Stimulated activated naive CD8-positive, alpha-beta T cell treated with anti-CD3 and anti-CD28 coated beads, Interleukin-15, Interleukin-2, amounts not matched to agents 100 U/mL and 50 U/mL, for 24 hours (primary cell): ENCODE data around the gene TFF3.

Source experiments
- ATAC-seq: fragments of 150-1000 bp; cut with Tn5 transposase; one replicate; pipeline ENCODE4 v1.10.0; 2021
- DNase-seq: peaks from one replicate; pipeline ENCODE4 v3.0.0; 2021

The TFF3 gene

DNA sequence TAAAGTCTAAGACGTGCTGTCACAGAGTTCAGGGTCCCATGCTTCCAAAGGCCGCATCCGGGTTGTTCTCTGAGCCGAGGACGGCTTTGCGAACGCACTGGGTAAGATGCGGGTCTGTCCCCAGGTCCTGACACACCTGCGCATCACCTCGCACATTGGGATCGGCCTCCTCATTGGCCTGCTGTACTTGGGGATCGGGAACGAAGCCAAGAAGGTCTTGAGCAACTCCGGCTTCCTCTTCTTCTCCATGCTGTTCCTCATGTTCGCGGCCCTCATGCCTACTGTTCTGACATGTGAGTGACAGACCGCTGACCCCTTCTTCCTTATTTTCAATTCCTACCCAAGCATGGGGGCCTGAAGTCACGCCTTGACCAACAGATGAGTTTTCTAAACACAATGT is 25.3 kb downstream of the TFF3 start:
- no peak for DNase-seq
- ATAC-seq, result no peak

DNA sequence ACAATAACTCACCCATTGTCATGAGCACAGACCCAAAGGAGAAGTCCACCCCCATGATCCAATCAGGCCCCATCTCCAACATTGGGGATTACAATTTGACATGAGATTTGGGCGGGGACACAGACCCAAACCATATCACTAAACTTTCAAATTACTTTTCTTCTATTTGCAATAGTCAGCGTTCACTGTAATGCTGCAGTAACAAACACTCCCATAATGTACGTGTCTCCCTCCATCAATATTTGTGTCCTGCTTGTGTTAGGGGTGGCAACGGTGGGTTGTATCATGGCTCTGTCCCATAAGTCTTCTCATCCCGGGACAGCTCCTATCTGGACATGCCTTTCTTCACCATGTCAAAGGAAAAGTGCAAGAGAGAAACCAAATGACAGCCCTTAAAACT is 26.2 kb downstream of the TFF3 start:
- ATAC-seq (no peak), DNase-seq (no peak)

DNA sequence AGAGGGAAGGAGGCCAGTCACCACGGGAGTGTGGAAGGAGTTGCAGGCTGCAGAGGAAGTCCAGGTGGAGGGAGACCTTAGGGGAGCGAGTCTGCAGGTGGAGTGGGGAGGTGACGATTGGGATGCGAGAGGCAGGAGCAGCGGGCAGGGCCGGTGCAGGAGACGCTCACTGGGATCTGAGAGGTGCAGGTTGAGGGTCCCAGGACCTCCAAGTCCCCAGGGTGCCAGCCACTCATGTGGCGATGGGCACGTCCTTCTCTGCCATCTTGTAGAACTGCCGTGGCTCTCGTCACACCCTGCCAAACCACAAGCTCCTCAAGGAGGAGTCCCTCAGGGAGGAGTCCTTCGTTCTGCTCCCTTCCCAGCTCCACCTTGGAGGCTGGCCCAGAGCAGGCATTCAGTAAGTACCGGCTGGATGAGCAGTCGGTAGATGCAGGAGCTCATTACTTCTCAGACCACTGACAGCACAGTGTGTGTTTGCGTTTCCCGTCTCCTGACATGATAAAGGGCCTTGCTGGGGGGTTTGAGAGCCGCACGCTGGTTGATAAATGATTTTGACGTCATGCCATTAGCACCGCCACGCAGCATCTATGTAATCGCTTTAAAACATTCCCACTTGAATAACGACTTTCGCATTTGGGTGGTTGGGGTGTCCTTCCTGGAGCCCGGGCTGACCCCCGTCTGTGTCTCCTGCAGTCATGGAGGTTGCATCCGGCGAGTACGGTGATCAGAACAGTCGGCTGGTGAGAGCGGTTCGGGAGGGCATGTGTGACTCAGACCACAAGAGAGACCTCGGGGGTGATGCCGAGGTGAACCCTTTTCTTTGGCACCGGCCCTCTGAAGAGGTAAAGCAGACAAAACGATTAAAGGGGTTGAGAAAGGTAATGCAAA is 27.8 kb downstream of the TFF3 start:
- DNase-seq, result no peak
- no peak for ATAC-seq

DNA sequence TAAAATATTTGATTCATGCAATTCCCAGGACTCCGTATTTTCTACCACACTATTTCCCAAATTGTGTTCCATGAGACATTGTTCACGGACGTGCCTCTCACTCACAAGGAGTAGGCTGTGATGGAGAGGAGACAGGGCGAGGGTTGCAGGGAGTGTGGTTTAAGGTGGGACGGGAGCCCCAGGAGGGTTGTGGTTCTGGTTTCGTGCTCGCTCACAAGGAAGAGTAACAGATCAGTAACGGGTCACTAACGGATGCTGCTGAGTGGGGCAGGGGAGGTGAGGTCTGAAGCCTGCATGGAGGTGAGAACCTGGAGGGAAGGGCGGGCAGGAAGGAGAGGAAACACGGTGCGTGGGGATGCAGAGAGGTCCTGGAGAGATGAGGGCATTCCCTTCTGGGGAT is 28.8 kb downstream of the TFF3 start:
- DNase-seq (no peak), ATAC-seq (no peak)

DNA sequence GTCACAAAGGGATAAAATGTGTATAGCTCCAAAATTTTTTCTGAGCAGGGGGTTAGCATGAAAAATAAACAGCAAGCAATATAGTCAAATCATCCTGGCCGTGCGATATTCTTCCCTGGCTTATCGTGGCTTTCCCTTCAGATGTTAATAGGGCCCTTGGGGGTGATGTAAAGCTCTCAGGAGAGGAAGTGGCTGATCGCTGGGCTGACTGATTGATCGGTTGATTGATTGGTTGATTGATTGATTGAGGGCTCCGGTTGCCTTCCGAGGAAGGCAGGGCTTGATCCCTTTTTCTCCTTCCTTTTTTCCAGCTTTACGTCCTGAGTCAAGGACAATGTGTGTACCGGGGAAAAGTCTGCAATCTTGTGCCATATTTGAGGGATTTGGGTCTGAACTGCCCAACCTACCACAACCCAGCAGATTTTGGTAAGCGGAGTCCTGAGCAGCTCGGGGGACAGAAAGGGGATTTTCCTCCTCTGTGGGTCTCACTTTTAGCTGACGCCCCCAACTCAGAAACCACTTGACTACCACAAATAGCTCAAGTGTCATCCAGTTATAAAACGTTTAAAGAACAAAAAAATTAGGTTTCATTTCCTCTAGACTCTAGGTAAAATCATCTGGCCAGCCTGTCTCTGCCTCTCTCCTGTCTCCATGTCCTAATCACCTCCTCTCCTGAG is 29.5 kb downstream of the TFF3 start:
- ATAC-seq (no peak), DNase-seq (no peak)

DNA sequence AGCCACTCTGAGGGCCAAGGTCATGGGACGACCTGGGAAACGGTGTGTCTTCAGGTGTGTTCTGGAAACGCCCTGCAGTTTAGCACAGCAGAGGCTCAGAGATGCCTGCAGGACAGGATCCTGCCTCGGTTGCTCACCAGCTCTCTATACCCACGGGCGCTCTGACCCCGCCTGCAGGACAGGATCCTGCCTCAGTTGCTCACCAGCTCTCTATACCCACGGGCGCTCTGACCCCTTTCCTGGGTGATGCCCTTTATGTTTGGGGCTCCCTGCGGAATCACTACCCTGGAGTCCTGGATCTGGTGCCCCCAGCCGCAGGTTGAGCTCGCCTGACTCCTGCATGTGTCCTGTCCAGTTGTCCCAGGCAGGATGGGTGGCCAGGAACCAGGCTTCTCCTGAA is 32.5 kb downstream of the TFF3 start:
- DNase-seq (no peak), ATAC-seq (no peak)

DNA sequence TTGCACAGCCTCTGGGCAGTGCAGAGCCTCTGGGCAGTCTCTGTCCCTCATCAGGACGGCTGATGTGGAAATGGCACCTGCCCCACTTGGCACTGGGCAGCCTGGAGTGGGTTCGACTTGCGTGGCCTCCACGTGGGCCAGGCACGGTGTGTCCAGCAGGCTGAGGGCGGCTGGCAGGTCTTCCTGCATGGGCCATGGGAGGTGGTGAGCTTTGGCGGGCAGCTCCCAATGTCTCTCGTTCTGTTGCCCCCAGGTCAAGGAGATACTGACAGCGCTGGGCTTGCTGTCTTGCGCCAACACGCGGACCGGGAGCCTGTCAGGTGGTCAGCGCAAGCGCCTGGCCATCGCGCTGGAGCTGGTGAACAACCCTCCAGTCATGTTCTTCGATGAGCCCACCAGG is 33.2 kb downstream of the TFF3 start:
- ATAC-seq (no peak), DNase-seq (no peak)

- DNase-seq (no peak), ATAC-seq (no peak)
Measured at GRCh38 chr21:42281181-42281680, 34.0 kb downstream of the TFF3 start.

DNA sequence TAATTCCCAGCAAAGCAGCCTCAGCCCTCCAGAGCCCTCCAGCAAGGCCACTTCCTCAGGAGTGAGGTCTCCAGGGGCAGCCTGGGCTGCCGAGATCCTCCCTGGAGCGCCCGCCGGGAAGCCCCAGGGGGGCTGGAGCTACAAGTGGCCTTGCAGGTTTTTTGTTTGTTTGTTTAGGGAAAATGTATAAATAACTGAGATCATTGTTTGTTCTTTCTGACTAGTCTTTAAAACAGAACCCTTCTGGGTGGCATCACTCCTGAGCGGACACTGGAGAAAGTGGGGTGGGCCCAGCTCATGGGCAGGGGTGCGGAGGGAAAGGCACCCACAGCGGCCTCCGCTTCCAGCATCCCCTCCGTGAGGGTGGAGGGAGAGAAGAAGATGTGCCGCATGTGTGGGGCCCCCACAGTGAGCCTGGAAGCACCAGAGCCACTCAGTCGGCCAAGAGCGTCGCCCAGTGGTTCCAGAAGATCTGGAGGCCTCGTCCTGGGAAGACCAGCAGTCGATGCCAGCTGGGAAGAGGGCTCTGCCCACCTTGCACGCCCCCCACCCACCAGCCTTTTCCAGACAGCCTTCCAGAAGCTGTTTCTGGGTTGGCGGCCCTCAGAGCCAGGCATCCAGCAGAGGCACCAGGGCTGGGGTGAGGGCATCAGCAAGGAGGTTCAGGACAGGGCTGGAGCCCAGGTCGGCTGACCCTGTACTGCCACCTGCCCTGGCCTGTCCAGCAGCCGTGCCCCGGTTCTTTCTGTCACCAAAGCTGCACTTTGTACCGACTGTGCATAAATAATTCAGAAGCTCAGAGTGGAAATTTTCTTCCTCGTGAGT is 34.6 kb downstream of the TFF3 start:
- DNase-seq (no peak), ATAC-seq (no peak)

DNA sequence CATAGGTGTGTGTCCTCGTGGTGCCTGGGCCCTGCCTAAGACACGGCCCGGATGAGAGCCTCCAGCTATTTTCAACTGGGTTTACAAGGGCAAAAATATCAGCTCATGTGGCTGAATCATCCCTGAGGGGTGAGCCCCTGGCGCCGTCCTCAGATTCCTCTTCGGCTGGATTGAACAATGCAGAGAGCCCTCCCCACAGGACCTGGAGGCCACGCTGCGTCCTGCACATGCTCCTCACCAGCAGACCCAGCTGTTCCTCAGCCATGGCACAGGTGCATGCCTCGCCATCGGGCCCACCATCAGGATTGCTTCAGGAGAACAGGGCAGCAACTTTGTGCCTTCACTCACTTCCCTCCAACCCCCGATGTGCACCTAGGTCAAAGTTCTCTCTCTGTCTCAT is 35.3 kb downstream of the TFF3 start:
- no peak for ATAC-seq
- no peak for DNase-seq

DNA sequence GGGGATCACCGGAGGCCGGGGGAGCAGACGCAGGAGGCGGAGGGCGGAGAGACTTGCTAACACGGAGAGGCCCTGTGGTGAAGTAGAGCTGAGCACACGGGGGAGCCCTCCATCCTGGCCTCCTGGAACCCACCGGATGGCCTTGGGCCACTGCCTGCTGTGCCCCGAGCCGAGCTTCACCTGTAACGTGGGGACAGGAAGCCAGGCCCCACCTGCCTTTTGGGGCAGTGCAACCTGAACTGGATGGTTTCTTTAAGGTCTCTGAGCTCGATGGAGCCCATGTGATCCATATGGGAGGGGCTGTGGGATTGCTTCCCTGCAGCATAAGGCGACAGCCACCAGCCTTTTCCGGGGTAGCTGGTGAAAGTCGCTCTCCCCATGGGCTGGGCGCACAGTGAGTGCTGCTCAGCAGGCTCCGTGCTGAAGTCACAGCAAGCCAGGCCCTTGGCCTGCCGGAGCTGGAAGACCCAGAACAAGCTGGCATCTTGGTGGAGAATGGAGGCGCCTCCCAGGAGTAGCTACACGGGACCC is 35.8 kb downstream of the TFF3 start:
- no peak for DNase-seq
- ATAC-seq, result no peak

DNA sequence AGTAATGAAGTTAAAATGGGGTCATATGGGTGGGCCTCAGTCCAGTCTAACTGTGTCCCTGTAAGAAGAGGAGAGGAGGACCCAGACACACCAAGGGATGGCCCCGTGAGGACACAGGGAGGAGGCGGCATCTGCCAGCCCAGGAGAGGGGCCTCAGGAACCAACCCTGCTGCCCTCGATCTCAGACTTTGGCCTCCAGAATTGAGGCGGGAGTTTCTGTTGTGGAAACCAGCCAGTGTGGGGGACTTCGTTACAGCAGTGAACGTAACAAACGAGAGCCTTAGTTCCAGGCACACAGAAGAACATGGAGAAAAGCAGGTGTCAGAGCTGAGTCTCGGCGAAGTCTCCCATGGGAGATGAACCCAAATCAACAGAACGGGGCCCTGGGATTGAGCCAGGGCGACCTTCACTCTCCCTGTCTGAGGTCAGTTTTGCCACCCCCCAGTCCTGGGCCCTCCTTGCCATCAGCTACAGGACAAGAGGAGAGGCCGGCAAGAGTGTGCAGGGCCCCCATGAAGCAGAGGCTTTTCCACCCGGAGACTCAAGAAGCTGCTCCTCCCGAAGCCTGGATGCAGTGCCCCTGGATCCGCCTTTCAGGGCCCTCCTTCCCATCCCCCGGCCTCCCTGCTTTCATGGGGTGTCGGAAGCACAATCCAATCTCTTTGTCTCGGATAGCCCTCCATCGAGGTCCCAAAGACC is 36.6 kb downstream of the TFF3 start:
- ATAC-seq, result no peak
- DNase-seq, result no peak

DNA sequence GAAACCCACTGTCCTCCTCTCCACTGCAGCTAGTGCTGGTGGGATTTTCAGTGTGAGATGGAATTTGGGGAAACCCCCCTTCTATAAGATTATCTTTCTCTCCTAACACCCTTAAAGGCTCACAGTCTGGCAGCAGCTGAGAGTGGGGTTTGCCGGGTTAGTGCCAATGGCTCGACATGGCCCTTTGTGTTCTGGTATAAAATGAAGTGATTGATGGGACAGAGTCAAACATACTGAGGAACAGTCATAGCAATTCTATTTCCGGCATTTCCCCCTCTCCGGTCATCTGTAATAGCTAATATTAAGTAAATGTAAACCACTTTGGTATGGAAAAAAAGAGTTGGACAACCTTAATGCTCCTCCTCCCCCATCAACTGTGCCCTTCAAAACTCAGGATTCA is 37.6 kb downstream of the TFF3 start:
- DNase-seq (no peak), ATAC-seq (no peak)

- DNase-seq (no peak), ATAC-seq (no peak)
Measured at GRCh38 chr21:42276526-42277154, 38.6 kb downstream of the TFF3 start.

GRCh38 chr21:42276076-42276475 is 39.1 kb downstream of the TFF3 start:
- no peak for ATAC-seq
- DNase-seq, result no peak

GRCh38 chr21:42272984-42273600 is 42.1 kb downstream of the TFF3 start:
- no peak for DNase-seq
- ATAC-seq, result no peak

GRCh38 chr21:42272109-42272962 is 42.9 kb downstream of the TFF3 start:
- DNase-seq (no peak), ATAC-seq (no peak)

GRCh38 chr21:42271065-42271464 is 44.1 kb downstream of the TFF3 start:
- ATAC-seq, result no peak
- no peak for DNase-seq

DNA sequence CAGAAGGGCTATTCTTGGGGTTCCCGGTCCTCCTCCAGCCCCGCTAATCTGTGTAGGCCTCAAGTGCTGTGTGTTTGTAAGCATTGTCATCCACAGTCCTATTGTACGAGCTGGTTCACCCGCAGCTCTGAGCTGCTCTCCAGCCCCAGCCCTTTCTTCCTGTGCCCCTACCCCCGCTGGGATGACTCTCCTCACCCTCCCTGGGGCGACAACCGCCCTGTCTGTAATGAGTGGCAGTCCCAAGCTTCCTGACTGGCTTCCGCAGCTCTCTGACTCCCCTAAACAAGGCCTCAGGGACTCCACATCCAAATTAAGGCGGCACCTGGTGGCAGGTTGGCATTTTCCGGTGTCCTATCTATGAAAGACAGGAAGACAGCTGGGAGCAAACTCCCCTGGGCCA is 45.8 kb downstream of the TFF3 start:
- DNase-seq, result no peak
- peak; percentile 11 for ATAC-seq

- DNase-seq, result no peak
- no peak for ATAC-seq
Measured at GRCh38 chr21:42266971-42267556, 48.1 kb downstream of the TFF3 start.
